Urothelium cell line (cell line): ENCODE data around the gene MAP4K2.
"Not testable (repeated sequence)": the region's sequence is repeated elsewhere in the genome, so short reads cannot be mapped to it uniquely, and the experiment has no call there.

ENCODE experiments used
- DNase-seq: peaks from one replicate; pipeline ENCODE4 v3.0.0; 2011; ENCODE audit warnings: low spot score, mixed read lengths
- FAIRE-seq: peaks from 2 replicates; lab custom pipeline; 2011; peaks lifted over from hg19 to GRCh38; lab: Jason Lieb, UNC

Gene MAP4K2

GRCh38 chr11:64803158-64803845, at the start of gene MAP4K2:
TSS of gene MAP4K2 (minus strand) at chr11:64803214. CDS start at chr11:64803149, 65 bp downstream.
- FAIRE-seq (no peak), DNase-seq (peak; percentile 97)

- DNase-seq: no peak
- no peak for FAIRE-seq
Observed at GRCh38 chr11:64851831-64852351, 48.9 kb upstream of the MAP4K2 start.

- no peak for FAIRE-seq
- no peak for DNase-seq
Observed at GRCh38 chr11:64850979-64851567, 48.1 kb upstream of the MAP4K2 start.

DNA sequence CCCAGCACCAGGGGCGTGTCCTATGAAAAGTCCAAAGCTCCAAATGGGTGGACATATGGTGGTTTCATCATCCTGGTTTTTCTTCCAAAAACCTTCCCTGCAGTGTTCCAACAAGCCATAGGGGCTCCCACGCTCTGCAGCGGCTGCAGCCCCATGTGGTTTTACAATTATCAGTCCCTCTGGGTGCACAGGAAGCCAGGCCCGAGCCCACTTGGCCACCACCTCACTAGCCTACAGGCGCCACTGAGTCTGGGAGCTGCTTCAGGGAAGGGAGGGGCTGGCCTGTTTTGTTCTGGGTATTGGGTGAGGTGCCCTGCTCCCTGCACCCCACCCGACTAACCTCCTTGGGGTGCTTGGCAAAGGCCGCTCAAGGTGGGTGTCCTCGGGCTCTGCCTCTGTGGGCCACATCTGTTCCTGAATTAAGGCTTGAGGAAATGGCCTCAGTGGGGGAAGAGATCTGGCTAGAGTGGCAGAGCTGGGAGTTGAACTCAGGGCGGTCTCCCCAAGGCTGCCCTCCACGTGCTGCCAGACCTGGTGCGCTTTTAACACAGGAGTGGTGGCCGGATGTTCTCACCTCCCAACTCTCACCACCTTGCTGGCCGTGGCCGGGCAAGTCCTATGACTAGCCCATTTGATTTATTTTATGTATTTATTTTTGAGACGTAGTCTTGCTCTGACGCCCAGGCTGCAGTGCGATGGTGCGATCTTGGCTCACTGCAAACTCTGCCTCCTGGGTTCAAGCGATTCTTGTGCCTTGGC, 46.8 kb upstream of the MAP4K2 start:
- DNase-seq (no peak), FAIRE-seq (no peak)

GRCh38 chr11:64848826-64849597, 46.0 kb upstream of the MAP4K2 start:
- no peak for FAIRE-seq
- no peak for DNase-seq

DNA sequence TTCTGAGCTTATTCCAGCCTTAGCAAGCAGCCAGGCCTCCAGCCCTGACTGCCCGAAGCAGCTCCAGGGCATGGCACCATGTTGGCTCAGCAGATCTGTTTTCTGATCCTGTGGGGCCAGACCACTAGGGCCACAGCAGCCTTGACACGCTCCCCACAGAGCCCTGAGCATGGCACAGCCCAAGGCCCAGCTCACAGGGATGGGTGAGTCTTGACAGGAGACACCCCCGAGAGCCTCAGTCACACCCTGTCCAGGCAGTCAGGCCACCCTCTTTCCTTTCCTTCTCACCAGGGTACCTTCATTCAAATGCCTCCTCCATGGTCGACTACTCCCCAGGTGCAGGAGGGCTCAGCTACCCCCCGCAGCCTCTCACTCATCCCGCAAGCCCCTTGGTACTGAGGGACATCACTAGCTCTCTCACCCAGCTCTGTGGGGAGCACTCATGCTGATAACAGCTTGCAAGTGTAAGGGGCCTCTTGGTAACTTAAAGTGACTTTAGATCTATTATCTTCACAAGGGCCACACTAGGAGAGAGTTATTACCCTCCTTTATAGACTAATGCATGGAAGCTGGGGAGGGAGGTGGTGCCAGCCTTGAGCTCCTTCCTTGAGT, 45.3 kb upstream of the MAP4K2 start:
- FAIRE-seq: no peak
- no peak for DNase-seq

DNA sequence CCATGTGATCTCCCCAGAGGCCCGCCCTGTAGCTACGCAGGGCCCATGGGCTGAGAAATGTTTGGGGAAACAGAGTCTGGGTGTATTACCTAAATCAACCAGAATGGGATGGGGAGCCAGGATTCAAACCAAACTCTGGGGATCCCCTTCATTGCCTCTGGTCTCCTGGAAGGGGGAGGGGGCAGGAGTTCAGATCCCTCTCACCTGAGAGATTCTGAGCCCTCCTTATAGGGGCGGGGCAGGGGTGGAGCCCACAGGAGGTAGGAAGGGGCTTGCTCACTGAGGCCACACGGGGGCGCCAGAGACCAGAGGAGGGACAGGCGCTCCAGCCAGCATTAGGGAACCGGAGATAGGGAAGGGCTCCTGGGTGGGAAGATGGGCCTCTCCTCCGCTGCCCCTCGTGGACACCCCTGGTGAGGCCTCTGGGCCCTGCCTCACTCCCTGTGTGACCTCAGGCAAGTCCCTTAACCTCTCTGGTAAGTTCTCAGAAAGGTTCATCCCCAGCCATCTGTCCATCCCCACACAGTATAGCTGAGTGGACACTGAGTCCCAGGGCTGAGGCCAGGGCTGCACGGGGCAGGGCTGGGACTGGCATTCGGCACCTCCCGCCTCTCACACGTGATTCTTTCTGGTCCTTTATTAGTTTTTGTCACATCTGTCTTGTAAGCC, 44.1 kb upstream of the MAP4K2 start:
- peak; percentile 90 for DNase-seq
- FAIRE-seq: no peak

- not testable (repeated sequence) for DNase-seq, FAIRE-seq
Observed at GRCh38 chr11:64845776-64846129, 42.7 kb upstream of the MAP4K2 start.

DNA sequence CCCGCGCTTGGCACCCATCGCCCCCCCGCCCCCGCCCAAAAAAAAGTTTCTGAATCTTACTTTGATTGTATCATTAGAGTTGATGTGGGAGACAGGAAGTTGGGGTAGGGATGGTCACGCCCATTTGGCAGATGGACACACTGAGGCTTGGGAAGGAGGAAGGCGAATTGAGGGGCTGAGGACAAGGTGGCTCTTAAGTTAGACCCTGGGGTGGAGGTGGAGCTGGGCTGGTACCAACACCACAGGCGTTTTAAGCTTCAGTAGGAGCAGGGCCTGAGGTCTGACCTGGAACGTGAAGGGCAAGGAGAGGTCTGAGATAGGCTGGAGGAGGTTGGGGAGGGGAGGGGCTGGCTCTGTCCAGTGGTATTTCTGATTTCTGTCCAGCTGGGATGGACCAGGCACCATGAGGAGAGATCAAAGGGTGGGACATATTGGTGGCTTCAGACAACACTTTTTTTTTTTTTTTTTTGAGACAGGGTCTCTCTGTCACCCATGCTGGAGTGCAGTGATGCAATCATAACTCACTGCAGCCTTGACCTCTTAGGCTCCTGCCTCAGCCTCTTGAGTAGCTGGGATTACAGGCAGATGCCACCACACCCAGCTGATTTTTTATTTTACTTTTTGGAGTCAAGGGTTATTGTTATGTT, 42.2 kb upstream of the MAP4K2 start:
- DNase-seq: no peak
- no peak for FAIRE-seq

GRCh38 chr11:64844330-64845128, 41.5 kb upstream of the MAP4K2 start, which contains the start of gene CDC42BPG:
TSS of gene CDC42BPG (minus strand) at chr11:64844653. CDS start at chr11:64844569, 84 bp downstream.
- FAIRE-seq: no peak
- peak; percentile 85 for DNase-seq

- FAIRE-seq (no peak), DNase-seq (peak; percentile 40)
Observed at GRCh38 chr11:64843686-64844329, 40.8 kb upstream of the MAP4K2 start.

DNA sequence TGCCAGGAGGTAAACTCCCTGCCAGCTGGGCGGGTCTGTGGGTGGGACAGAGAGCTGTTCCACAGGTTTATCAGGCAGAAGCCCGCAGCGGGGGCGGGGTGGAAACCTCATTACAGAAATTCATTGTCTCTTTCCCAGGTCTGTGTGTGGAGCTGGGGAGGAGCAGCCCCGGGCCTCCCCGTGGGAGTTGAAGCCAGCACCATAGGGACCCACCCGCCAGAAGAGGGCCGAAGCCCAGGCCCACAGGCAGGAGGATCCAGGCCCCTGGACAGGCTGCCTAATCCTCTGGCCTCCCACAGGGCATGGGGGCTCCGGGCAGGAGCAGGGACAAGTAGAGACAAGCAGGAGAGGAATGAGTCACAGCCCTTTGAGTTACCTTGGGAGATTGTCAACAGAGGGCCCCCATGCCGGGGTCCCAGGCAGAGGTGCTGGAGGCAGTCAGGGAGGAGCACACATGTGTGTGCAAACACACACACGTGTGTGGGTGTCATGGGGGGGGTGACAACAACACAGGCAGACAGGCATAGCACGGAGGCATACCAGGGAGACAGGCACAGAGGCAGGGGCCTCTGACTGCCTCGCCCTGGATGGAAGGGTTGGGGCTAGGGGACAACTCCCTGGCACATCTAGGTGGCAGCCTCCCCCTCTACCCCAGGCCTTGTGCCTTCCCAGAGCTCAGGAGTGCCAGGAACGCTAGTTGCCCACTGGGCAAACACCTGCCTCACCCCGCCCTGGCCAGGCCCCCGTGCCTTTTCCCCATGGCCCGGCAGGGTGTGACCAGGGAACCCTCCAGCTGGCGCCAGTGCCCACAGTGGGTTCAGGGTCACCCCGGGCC, 40.1 kb upstream of the MAP4K2 start:
- FAIRE-seq (peak; percentile 90), DNase-seq (peak; percentile 71)

- no peak for FAIRE-seq
- DNase-seq: no peak
Observed at GRCh38 chr11:64842366-64842759, 39.3 kb upstream of the MAP4K2 start.

DNA sequence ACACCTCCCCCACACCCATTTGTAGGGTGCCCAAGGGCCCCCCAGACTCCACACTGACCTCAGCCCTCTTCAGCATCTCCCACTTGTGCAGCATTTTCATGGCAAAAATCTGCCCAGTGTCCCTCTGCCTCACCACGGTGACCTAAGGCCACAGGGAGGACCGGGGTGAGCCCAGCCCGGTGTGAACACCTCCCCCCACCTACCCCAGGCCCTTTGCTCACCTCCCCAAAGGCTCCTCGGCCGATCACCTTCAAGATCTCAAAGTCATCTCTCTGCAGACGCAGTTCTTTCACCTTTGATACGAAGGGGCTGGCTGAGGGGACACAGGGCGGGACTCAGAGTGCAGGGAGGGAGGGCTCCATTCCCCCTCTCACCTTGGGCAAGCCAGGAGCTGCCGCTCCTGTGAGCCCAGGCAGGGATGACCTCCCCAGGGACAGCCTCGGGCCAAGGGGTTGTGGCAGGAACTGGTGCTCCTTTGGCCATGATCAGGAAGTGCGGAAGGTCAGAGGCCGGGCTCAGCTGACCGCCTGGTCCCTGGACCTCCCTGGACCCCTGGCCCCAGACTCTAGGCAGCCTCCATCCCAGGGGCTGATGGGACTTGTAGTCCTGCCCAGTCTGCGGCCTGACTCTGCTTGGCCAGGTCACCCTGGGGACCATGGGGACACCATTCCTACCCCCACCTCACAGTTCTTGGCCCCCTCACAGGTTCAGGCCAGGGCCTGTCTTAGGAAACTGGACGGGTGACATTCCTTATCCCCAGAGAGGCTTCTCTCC, 38.8 kb upstream of the MAP4K2 start:
- no peak for FAIRE-seq
- DNase-seq: no peak

DNA sequence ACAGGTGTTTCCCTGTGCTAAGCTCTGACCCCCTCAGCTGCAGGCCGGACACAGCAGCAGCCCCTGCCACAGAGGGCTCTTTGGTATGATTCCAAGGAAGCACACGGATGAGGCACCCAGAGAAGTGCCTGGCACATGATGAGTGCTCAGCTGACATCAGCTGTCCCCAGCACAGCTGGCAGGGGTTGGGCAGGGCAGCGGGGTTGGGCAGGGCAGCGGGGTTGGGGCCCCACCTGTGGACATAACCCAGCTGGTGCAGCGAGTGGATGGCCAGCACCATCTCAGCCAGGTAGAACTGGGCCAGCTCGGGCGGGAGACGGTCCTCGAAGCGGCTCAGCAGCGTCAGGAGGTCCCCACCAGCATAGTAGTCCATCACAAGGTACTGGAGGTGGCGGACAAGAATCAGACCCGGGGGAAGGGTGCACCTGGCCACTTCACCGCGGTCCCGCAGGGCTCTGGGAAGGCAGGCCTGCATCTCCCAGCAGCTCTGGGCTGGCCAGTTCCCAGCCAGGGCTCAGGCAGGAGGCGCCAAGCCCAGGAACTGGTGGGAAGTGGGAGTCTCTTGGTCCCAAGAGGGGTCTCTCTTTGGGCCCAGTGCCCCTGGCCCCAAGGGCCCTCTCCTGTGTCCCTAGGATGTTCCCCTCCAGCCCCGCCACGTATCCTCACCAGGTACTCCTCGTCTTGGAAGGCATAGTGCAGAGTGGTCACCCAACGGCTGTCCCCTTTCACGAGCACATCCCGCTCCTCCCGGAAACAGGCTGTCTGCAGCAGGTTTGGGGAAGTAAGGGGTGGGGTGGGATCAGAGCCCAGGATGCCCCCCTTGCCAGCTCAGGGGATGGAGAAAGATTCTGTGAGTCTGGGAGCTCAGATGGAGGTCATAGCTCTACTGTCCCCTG, 37.1 kb upstream of the MAP4K2 start:
- FAIRE-seq (no peak), DNase-seq (no peak)
